Hepatocyte (in vitro differentiated cells): ENCODE measurements around the gene UBE3C. TPM values are rescaled to one million over a fixed set of nuclear protein-coding genes. Genes with fewer than 3 reads are reported as not detected.

ENCODE experiments used
- DNase-seq: peaks from one replicate; pipeline ENCODE4 v3.0.0-alpha.2; 2016; ENCODE audit warnings: low spot score
- H2AFZ ChIP-seq: fragments of 200-600 bp; sonication (generic); 2 replicates; pipeline ENCODE4 v1.6.0; 2016; ENCODE audit warnings: antibody characterized with exemption, mild to moderate bottlenecking
- H3K27ac ChIP-seq: fragments of 200-600 bp; sonication (generic); 2 replicates; pipeline ENCODE4 v1.5.1; 2016; ENCODE audit warnings: mild to moderate bottlenecking
- H3K27me3 ChIP-seq: fragments of 200-600 bp; sonication (generic); 2 replicates; pipeline ENCODE4 v1.6.1; 2016
- H3K36me3 ChIP-seq: fragments of 200-600 bp; sonication (generic); replicated peaks from 2 replicates; pipeline ENCODE4 v1.5.1; 2016; ENCODE audit warnings: low read depth; ENCODE audit not compliant: insufficient read depth
- H3K4me1 ChIP-seq: fragments of 200-600 bp; sonication (generic); 2 replicates; pipeline ENCODE4 v1.5.1; 2016; ENCODE audit warnings: mild to moderate bottlenecking, moderate library complexity; ENCODE audit not compliant: insufficient read depth
- H3K4me2 ChIP-seq: fragments of 200-600 bp; sonication (generic); 2 replicates; pipeline ENCODE4 v1.6.0; 2016
- H3K4me3 ChIP-seq: fragments of 200-600 bp; sonication (generic); 2 replicates; pipeline ENCODE4 v1.5.1; 2016; ENCODE audit warnings: mild to moderate bottlenecking
- H3K79me2 ChIP-seq: fragments of 200-600 bp; sonication (generic); 2 replicates; pipeline ENCODE4 v1.6.0; 2017; ENCODE audit warnings: mild to moderate bottlenecking
- H3K9me2 ChIP-seq: fragments of 200-600 bp; sonication (generic); replicated peaks from 2 replicates; pipeline ENCODE4 v1.6.0; 2017; ENCODE audit warnings: mild to moderate bottlenecking; ENCODE audit not compliant: insufficient read depth
- H3K9me3 ChIP-seq: fragments of 200-600 bp; sonication (generic); 2 replicates; pipeline ENCODE4 v1.5.1; 2016; ENCODE audit warnings: low read depth, mild to moderate bottlenecking
- H4K20me1 ChIP-seq: fragments of 200-600 bp; sonication (generic); 2 replicates; pipeline ENCODE4 v1.6.0; 2016; ENCODE audit warnings: mild to moderate bottlenecking; ENCODE audit not compliant: insufficient read depth, poor library complexity, severe bottlenecking
- CTCF ChIP-seq: fragments of 200-600 bp; sonication (generic); IDR thresholded peaks from 2 replicates; pipeline ENCODE4 v1.5.1; 2016; ENCODE audit warnings: antibody characterized with exemption, mild to moderate bottlenecking; ENCODE audit not compliant: poor library complexity
- EZH2 ChIP-seq: fragments of 200-600 bp; sonication (generic); IDR thresholded peaks from 2 replicates; pipeline ENCODE4 v1.6.1; 2016; ENCODE audit warnings: antibody characterized with exemption, mild to moderate bottlenecking, borderline replicate concordance
- EZH2phosphoT487 ChIP-seq: fragments of 200-600 bp; sonication (generic); IDR thresholded peaks from one replicate; pipeline ENCODE4 v1.6.1; 2018; ENCODE audit warnings: antibody characterized with exemption, mild to moderate bottlenecking, low read depth, moderate library complexity; ENCODE audit not compliant: unreplicated experiment, severe bottlenecking
- WGBS: methylation state at CpG from one replicate; pipeline ENCODE4 v1.1.6; 2016; ENCODE audit warnings: low lambda C conversion rate; ENCODE audit errors: missing lambda C conversion rate; 5-methylcytosine and 5-hydroxymethylcytosine counted together
- polyA plus RNA-seq: library from polyadenylated mRNA; unstranded; fragments of >200 nt; fragmentation: Nextera tagmentation; extraction: Ambion mirVana; gene quantifications from 2 replicates; pipeline ENCODE4 v1.2.1, GENCODE V29; 2016
- total RNA-seq: library from RNA; depleted of rRNA; stranded (reverse); fragments of >200 nt; gene quantifications from 2 replicates; pipeline ENCODE4 v1.2.3, GENCODE V29; 2014

The UBE3C gene
- total and polyA plus RNA-seq, 2 experiments from 2014 or later = 24.6 to 72.6 TPM

DNA sequence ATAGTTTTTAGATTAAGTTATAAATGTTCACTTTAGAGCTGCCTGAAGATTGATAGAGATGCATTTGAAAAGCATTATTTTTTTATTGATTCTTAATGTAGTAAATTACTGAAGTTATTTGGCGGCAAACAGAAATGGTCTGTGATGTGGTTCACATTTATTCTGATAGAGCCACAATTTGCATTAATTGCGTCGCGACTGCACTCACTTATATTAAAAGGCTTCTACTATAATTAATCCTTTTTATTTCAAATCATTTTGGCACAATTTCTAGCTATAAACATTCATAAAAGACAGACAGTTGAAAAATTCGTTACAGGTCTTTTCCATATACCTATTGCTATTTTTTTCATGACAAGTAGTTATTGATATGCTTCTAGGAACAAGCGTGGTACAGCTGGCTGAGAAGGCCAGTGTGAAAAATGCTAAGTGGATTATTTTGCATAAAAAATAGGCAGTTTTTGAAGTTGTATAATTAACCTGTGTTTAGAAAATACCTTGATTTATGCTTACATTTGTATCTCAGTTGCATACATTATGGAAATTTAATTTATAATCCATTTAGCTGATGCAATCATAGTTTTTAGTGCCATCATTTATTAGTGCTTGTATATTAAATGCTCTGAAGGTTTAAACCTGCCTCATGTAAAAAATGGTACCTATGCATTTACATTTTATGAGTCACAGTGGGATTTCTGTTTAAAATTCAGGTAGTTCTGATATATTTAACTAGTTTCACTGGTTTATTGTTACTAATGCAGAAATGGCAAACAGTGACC is 106.0 kb downstream of the UBE3C start:
- TF ChIP-seq CTCF (no peak), EZH2 (no peak), EZH2phosphoT487 (no peak)
- DNase-seq = no peak
- H4K20me1 ChIP-seq = no peaks in the 10 kb centered on the region
- H3K9me2 ChIP-seq = no peaks in the 10 kb centered on the region
- H3K4me1 ChIP-seq = no peaks in the 10 kb centered on the region
- no peak overlapping the region for H3K4me3 ChIP-seq
- no peaks in the 10 kb centered on the region for H3K36me3 ChIP-seq
- H3K27ac ChIP-seq = no peak overlapping the region
- no peak overlapping the region for H2AFZ ChIP-seq
- whole genome bisulfite sequencing = 94% methylated on average over 6 of the region's 6 CpGs
- H3K27me3 ChIP-seq = no peaks in the 10 kb centered on the region
- H3K9me3 ChIP-seq = no peaks in the 10 kb centered on the region
- no peaks in the 10 kb centered on the region for H3K79me2 ChIP-seq
- H3K4me2 ChIP-seq = no peak overlapping the region

GRCh38 chr7:157246052-157246451 is 107.3 kb downstream of the UBE3C start:
- Histone ChIP-seq H3K9me3 (no peaks in the 10 kb centered on the region), H3K79me2 (no peaks in the 10 kb centered on the region), H4K20me1 (no peaks in the 10 kb centered on the region), H3K9me2 (no peaks in the 10 kb centered on the region), H3K4me2 (no peak overlapping the region), H3K4me1 (no peaks in the 10 kb centered on the region), H3K36me3 (no peaks in the 10 kb centered on the region), H2AFZ (no peak overlapping the region), H3K27ac (no peak overlapping the region), H3K27me3 (no peaks in the 10 kb centered on the region), H3K4me3 (no peak overlapping the region)
- DNase-seq = no peak
- no peak for TF ChIP-seq CTCF
- no peak for TF ChIP-seq EZH2
- TF ChIP-seq EZH2phosphoT487 = no peak
- WGBS = 97% methylated on average over 8 of the region's 8 CpGs

GRCh38 chr7:157248659-157249058 is 109.9 kb downstream of the UBE3C start:
- Histone ChIP-seq H3K4me3 (no peak overlapping the region), H3K27ac (no peak overlapping the region), H3K9me2 (no peaks in the 10 kb centered on the region), H3K36me3 (no peaks in the 10 kb centered on the region), H3K27me3 (no peaks in the 10 kb centered on the region), H3K79me2 (no peaks in the 10 kb centered on the region), H3K4me2 (no peak overlapping the region), H3K4me1 (no peaks in the 10 kb centered on the region), H2AFZ (no peak overlapping the region), H4K20me1 (no peaks in the 10 kb centered on the region), H3K9me3 (no peaks in the 10 kb centered on the region)
- WGBS = 95% methylated on average over 14 of the region's 14 CpGs
- no peak for DNase-seq
- TF ChIP-seq CTCF (no peak), EZH2phosphoT487 (no peak), EZH2 (no peak)
